ENCODE results near the gene CRELD2. TPM values are rescaled to one million over a fixed set of nuclear protein-coding genes. Genes with fewer than 3 reads are reported as not detected.

Gene CRELD2
- total RNA-seq, 3 donors from 2014 or later, result 27.6 to 57.6 (median 32.2) TPM

DNA sequence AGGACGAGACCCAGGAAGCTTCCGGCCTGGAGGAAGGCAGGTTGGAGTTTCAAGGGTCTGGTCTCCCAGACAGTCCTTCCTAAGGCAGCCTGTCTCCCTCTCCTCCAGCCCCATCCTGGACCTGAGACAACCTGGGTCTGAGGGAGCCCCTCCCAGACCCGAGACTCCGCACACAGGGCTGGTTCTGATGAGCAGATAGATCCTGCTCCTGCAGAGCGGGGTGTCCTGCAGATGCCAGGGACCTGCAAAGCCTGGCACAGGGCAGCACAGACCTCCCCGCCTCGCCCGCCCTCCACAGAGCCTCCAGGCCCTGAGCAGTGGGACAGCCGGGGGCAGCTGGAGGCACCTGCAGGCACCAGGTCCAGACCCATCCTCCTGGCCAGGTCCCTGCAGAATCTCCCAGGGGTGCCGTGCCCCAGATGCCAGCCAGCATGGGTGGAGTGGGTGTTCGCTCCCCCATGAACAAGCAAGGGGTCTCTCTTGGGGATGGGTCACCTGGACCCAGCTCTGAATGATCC lies 49.9 kb downstream of the CRELD2 start:
- Histone ChIP-seq H3K4me1 (ENCODE audit: low read depth) (peaks cover 41% of the 10 kb centered on the region), H3K9me3 (no peaks in the 10 kb centered on the region), H3K4me3 (no peak overlapping the region), H3K36me3 (ENCODE audit: low read depth) (peaks cover 5% of the 10 kb centered on the region)
- intact Hi-C loops (cut with DNase I, micrococcal nuclease), result no loop called here
- no peak for ATAC-seq
- TF ChIP-seq, protein P1, sequence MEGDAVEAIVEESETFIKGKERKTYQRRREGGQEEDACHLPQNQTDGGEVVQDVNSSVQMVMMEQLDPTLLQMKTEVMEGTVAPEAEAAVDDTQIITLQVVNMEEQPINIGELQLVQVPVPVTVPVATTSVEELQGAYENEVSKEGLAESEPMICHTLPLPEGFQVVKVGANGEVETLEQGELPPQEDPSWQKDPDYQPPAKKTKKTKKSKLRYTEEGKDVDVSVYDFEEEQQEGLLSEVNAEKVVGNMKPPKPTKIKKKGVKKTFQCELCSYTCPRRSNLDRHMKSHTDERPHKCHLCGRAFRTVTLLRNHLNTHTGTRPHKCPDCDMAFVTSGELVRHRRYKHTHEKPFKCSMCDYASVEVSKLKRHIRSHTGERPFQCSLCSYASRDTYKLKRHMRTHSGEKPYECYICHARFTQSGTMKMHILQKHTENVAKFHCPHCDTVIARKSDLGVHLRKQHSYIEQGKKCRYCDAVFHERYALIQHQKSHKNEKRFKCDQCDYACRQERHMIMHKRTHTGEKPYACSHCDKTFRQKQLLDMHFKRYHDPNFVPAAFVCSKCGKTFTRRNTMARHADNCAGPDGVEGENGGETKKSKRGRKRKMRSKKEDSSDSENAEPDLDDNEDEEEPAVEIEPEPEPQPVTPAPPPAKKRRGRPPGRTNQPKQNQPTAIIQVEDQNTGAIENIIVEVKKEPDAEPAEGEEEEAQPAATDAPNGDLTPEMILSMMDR (IDR thresholded peaks at IDR 0.05), result no peak
- peak in 2 of 3 donors; percentile 41 to 60 for DNase-seq

DNA sequence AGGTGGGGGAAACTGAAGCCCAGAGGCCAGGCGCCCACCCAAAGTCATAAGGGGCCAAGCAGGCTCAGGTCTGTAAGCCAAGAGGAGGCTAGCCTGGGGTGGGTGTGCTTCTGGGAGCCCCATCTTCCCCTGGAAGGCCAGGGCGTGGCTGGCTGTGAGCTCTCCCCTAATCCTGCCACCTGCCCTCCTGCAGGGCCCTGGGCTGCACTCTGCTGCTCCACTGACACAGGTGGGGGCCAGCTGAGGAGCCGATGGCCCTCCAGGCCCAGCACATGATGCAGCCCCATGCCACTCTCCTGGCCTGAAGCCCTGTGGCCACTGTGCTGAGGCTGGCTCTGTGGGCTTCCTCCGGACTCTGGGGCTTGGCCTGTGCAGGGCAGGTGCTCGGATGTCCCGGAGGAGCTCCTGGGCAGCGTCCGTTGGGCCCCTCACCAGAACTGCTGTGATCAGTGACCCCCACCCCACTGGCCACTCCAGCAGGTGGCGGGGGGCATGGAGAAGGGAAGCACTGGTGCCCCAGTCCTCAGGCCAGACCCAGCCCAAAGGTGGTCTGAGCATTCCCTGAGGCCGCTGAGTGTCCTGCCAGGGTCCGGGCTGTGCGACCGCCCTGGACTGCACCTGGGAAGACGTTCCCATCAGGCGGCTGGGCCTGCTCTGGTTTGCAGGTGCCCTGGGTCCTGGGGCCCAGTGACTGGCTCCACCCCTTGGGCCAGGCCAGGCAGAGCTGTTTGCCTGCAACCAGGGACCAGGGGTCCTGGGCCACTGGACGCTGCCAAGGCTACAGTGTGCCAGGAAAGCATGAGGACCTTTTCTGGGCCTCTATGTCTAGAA lies 50.6 kb downstream of the CRELD2 start:
- H3K36me3 ChIP-seq (ENCODE audit: low read depth), result peaks cover 5% of the 10 kb centered on the region
- intact Hi-C loops (cut with DNase I, micrococcal nuclease), result no loop called here
- ATAC-seq, result no peak
- H3K4me1 ChIP-seq (ENCODE audit: low read depth), result peaks cover 34% of the 10 kb centered on the region
- TF ChIP-seq, protein P1 (IDR thresholded peaks at IDR 0.05), result no peak
- peak; percentile 13 to 66 (median 38) for DNase-seq
- no peak overlapping the region for H3K4me3 ChIP-seq
- H3K9me3 ChIP-seq, result no peaks in the 10 kb centered on the region

DNA sequence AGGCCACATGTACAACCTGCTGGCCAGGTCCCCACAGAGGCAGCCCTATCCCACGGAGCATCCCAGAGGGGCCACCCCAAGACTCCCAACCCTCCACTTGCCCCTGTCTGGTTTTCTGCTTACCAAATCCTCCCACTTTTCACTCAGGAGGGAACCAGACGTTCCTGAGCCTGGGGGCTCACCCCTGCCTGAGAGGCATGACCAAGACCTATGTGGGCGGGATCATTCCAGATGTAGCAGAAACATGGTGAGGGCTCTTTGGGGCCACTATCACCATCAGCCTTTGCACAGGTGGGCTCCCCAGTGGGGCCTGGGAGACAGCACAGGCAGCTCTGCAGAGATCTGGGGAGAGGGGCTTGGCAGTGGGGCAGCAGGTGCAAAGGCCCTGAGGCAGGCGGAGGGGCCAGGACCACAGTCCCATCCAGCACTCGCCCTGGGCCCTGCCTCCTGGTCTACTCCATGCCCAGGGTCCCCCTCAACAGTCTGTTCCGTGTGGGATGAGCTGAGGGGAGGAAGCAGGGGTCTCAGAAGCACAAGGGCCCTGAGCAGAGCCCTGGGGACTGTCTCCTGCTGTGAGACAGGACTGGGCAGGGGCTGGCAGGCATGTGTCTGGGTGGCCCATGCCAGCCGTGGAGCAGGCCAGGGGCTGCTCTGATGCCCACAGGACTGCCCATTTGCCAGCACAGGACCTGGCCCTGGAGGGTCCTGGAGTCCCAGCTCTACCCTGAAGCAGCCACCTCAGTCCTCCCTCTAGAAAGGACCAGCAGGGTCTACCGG lies 51.5 kb downstream of the CRELD2 start:
- H3K9me3 ChIP-seq, result no peaks in the 10 kb centered on the region
- intact Hi-C loops (cut with DNase I, micrococcal nuclease), result no loop called here
- ATAC-seq (no peak), DNase-seq (peak in 2 of 3 donors; percentile 56 to 57)
- peaks cover 34% of the 10 kb centered on the region for H3K4me1 ChIP-seq (ENCODE audit: low read depth)
- H3K4me3 ChIP-seq, result no peak overlapping the region
- TF ChIP-seq, protein P1 (IDR thresholded peaks at IDR 0.05), result no peak
- H3K36me3 ChIP-seq (ENCODE audit: low read depth), result no peaks in the 10 kb centered on the region

DNA sequence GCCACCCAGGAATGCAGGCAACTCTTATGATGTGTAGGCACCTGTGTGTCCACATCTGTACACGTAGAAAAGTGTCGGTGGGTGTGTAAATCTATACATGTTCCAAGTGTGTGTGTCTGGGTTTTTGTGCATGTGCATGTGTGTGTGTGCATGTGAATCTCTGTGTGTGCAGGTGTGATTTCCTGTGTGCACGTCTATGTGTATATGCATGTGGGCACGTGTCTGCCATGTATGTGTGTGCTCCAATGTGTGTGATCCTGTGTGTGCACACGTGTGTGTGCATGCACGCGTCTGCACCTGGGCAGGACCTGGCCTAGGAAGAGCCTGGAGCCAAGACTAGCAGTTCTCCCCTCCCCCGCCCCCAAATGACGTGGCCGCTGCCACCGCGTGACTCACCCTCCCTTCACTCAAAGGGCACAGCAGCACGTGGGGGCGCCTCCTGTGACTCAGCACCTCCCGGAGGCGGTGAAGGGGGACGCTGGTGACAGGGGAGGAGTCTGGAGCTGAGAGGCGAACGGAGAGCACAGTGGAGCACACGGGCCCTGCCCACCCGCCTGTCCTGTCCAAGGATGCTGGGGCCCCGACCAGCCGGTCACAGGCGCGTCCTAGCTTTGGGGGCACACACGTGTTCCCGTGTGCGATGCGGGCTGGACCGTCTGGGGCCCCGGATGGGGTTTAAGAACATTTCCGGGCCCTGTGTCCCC lies 52.2 kb downstream of the CRELD2 start:
- DNase-seq (peak; percentile 93 to 98 (median 93)), ATAC-seq (peak; percentile 85)
- Histone ChIP-seq H3K4me1 (ENCODE audit: low read depth) (peaks cover 30% of the 10 kb centered on the region), H3K36me3 (ENCODE audit: low read depth) (no peaks in the 10 kb centered on the region), H3K9me3 (no peaks in the 10 kb centered on the region), H3K4me3 (no peak overlapping the region)
- intact Hi-C loops (cut with DNase I, micrococcal nuclease), result no loop called here
- TF ChIP-seq, protein P1 (IDR thresholded peaks at IDR 0.05), result no peak

All from mucosa of descending colon (tissue), 3 donors.